Colonic mucosa (tissue), 4 donors: Measurements from ENCODE around the gene PSG7. TPM values are rescaled to one million over a fixed set of nuclear protein-coding genes. Genes with fewer than 3 reads are reported as not detected.
"Not testable (repeated sequence)": the region's sequence is repeated elsewhere in the genome, so short reads cannot be mapped to it uniquely, and the experiment has no call there.

Experiments used
- DNase-seq: peaks from one replicate; pipeline ENCODE4 v3.0.0-alpha.2; 2020
- H3K27ac ChIP-seq: fragments of 200-600 bp; one replicate; pipeline ENCODE4 v1.8.0; 2021
- H3K27me3 ChIP-seq: fragments of 200-600 bp; one replicate; pipeline ENCODE4 v1.8.0; 2021
- H3K36me3 ChIP-seq: fragments of 200-600 bp; one replicate; pipeline ENCODE4 v1.8.0; 2021
- H3K4me1 ChIP-seq: fragments of 200-600 bp; one replicate; pipeline ENCODE4 v1.8.0; 2021; ENCODE audit warnings: mild to moderate bottlenecking
- H3K4me3 ChIP-seq: fragments of 200-600 bp; one replicate; pipeline ENCODE4 v1.8.0; 2021
- H3K9ac ChIP-seq, 2 donors: one replicate each; pipeline ENCODE4 v1.7.0; 2013; ENCODE audit warnings: control low read depth in 2 of 2, low read depth in 2 of 2, low read length in 2 of 2
- H3K9me3 ChIP-seq: fragments of 200-600 bp; one replicate; pipeline ENCODE4 v1.8.0; 2021
- CTCF ChIP-seq: fragments of 200-600 bp; IDR thresholded peaks from one replicate; pipeline ENCODE4 v1.8.0; 2022; ENCODE audit warnings: antibody characterized with exemption, mild to moderate bottlenecking
- intact Hi-C: fragments of 100-400 bp; cut with DNase I; formaldehyde crosslinking; loops from one replicate; pipeline ENCODE4 v1.14.1; 2022
- total RNA-seq, 2 donors: library from RNA; stranded (reverse); fragmentation: NEBNext Ultra II Directional in 1 of 2; extraction: Animal tissue kit (Norgen Biotek cat#: 25700) in 1 of 2; gene quantifications; one replicate each; pipeline ENCODE4 v1.2.1, GENCODE V29; 2021
- donor health status: healthy.
- donor health status: DM: no; HTN: no; CAD: no.
- donor health status: DM: no; HTN: no; CAD: no.

The PSG7 gene
- total RNA-seq, 2 donors from 2014 or later = not detected

GRCh38 chr19:42919757-42920079 lies 17.3 kb downstream of the PSG7 start:
- no peak for DNase-seq
- Histone ChIP-seq H3K27ac (no peak overlapping the region), H3K4me1 (no peaks in the 10 kb centered on the region), H3K36me3 (no peaks in the 10 kb centered on the region), H3K4me3 (no peak overlapping the region), H3K27me3 (no peaks in the 10 kb centered on the region), H3K9me3 (no peaks in the 10 kb centered on the region), H3K9ac (no peak overlapping the region)
- no peak for TF ChIP-seq CTCF
- intact Hi-C loops = no loop called here

DNA sequence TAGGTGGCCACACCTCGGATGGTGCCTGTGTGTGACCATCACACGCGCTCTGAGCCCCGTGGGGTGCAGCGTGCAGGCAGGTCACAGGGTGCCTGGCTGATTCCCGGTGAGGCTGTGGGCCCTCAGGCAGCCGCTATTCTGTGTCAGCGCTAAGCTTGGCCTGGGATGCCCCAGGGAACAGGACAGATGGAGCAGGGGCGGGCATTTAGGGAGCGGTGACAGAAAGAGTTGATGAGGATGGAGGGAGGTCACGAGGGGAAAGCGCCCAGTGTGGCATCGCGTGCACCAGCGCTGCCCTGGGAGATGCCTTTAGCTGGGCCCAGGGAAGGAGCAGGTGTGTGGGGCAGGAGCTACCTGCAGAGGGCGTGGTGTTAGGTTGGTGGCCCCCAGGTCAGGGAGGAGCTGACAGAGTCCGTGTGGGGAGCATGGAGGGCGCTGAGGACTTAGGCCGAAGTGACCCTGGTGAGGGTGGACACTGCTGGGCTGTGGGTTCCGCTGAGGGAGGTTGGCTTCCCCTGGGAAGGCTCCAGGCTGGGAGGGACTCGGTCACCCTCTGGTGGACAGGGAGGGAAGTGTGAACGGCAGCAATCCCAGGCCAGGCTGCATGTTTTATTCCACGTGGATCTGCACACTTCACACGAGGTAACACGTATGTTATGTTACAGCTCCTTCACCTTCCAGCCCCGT lies 17.8 kb downstream of the PSG7 start:
- H3K27ac ChIP-seq, H3K9me3 ChIP-seq, H3K4me3 ChIP-seq, H3K36me3 ChIP-seq, intact Hi-C loops, H3K27me3 ChIP-seq, H3K9ac ChIP-seq, DNase-seq, H3K4me1 ChIP-seq: not testable (repeated sequence)

DNA sequence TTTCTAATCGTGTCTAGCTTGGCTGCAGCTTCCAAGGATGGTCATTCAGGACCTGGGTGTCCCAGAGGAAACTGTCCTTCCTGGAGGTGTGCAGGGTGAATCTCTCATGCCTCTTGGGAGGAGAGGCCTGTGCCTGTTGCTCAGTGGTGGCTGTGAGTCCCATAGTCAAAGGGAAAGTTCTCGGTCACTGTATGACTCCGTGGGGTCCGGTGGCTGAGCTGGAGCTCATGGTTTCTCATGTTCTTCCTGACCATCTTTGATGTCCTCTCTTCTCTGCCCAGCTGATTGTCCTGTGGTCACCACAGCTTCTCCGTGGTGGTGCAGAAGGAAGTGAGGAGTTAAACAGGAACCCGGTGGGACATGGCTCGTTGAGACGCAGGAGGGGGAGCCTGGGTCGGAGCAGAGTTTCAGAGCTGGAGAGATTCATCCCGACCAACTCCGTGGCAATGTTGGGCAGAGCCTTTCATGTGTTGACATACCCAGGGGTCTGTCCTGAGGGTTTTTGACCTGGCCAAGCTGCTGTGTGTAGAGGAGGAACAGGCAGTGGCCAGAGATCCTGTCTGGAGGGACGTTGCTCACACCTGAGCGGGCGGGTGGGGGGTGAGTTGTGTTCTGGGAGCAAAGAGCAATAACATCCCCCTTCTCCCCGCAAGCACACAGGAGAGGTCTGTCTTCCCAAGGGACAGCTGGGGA lies 18.5 kb downstream of the PSG7 start:
- H3K9ac ChIP-seq, H3K27ac ChIP-seq, DNase-seq, intact Hi-C loops, H3K4me3 ChIP-seq, H3K9me3 ChIP-seq, H3K36me3 ChIP-seq, H3K4me1 ChIP-seq, H3K27me3 ChIP-seq: not testable (repeated sequence)

GRCh38 chr19:42917634-42918033 lies 19.4 kb downstream of the PSG7 start, which contains the start of gene PSG6:
PSG6 (minus strand) TSS chr19:42917894; CDS start chr19:42917792, 102 bp downstream.
- H3K27ac ChIP-seq, H3K4me1 ChIP-seq, H3K27me3 ChIP-seq, H3K9ac ChIP-seq, DNase-seq, H3K9me3 ChIP-seq, H3K4me3 ChIP-seq, H3K36me3 ChIP-seq, intact Hi-C loops: not testable (repeated sequence)

DNA sequence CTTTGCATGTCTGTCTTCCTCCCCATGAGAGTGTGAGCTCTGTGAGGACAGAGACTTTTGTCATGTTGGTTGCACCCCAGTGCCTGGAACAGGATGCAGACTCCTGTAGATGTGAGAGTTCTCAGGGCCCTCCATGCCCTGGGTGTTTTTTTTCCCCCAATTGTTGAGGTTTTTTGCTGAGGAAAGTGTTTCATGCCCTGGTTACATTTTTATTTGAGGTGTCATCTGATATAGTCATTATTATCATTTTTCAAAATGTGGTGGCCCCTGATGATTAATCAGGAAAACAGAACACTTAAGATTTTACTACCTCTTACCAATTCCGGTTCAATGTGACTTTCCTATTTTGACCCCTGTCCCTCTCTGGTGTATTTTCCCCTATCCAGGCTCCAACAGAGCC lies 20.1 kb downstream of the PSG7 start:
- H3K36me3 ChIP-seq, DNase-seq, H3K9ac ChIP-seq, H3K27ac ChIP-seq, intact Hi-C loops, H3K4me3 ChIP-seq, H3K27me3 ChIP-seq, H3K9me3 ChIP-seq, H3K4me1 ChIP-seq: not testable (repeated sequence)

- DNase-seq, H3K4me3 ChIP-seq, H3K36me3 ChIP-seq, intact Hi-C loops, H3K9me3 ChIP-seq, H3K4me1 ChIP-seq, H3K27ac ChIP-seq, H3K9ac ChIP-seq, H3K27me3 ChIP-seq: not testable (repeated sequence)
Observed at GRCh38 chr19:42913516-42913915, 23.5 kb downstream of the PSG7 start.

DNA sequence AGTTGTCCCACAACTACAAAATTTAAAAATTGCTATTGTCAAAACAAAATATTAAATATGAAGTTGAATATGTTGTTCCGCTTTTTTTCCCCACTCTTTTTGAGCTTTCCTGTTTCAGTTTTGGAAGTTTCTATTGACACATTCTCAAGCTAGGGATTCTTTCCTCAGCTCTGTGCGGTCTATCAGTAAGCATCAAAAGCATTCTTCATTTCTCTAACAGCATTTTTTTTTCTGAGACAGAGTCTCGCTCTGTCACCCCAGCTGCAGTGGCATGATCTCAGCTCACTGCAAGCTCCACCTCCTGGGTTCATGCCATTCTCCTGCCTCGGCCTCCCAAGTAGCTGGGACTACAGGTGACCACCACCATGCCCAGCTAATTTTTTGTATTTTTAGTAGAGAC lies 24.1 kb downstream of the PSG7 start:
- DNase-seq, H3K36me3 ChIP-seq, H3K27ac ChIP-seq, H3K9me3 ChIP-seq, intact Hi-C loops, H3K27me3 ChIP-seq, H3K9ac ChIP-seq, H3K4me3 ChIP-seq, H3K4me1 ChIP-seq: not testable (repeated sequence)

DNA sequence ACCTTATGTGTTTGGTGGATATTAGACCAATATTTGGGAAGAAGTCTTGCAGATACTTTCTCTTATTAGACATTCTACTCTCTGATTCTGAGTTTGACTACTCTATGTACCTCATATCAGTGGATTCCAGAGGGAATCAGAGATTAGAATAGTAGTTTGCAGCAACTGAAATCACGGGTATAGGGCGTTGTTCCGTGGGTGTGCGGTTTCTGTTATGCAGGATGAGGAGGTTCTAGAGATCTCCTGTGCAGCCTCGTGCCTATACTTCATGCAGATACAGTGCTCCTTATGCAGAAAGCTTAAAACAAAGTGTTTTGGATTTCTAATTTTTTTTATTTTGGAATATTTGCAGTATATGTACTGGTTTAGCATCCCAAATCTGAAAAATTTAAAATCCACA lies 25.3 kb downstream of the PSG7 start:
- H3K27me3 ChIP-seq, H3K4me1 ChIP-seq, H3K36me3 ChIP-seq, H3K9me3 ChIP-seq, intact Hi-C loops, H3K27ac ChIP-seq, H3K9ac ChIP-seq, DNase-seq, H3K4me3 ChIP-seq: not testable (repeated sequence)

- H3K27me3 ChIP-seq, intact Hi-C loops: not testable (repeated sequence)
Observed at GRCh38 chr19:42906162-42906561, 30.8 kb downstream of the PSG7 start.

GRCh38 chr19:42900561-42900960 lies 36.4 kb downstream of the PSG7 start:
- intact Hi-C loops, DNase-seq, H3K27me3 ChIP-seq, H3K4me3 ChIP-seq, H3K9me3 ChIP-seq, H3K27ac ChIP-seq, H3K4me1 ChIP-seq, H3K36me3 ChIP-seq, H3K9ac ChIP-seq: not testable (repeated sequence)

More at GRCh38 chr19:42906162-42906561, 30.8 kb downstream of the PSG7 start:
- not testable (repeated sequence) for H3K4me1 ChIP-seq, H3K4me3 ChIP-seq, H3K9me3 ChIP-seq, H3K27ac ChIP-seq, H3K9ac ChIP-seq, H3K36me3 ChIP-seq, DNase-seq

GRCh38 chr19:42899674-42900073 lies 37.3 kb downstream of the PSG7 start:
- H3K9me3 ChIP-seq, DNase-seq, H3K4me1 ChIP-seq, H3K27ac ChIP-seq, H3K27me3 ChIP-seq, H3K4me3 ChIP-seq, intact Hi-C loops, H3K9ac ChIP-seq, H3K36me3 ChIP-seq: not testable (repeated sequence)

GRCh38 chr19:42899110-42899509 lies 37.9 kb downstream of the PSG7 start:
- H3K9ac ChIP-seq, H3K4me3 ChIP-seq, H3K27ac ChIP-seq, intact Hi-C loops, H3K27me3 ChIP-seq, H3K36me3 ChIP-seq, DNase-seq, H3K4me1 ChIP-seq, H3K9me3 ChIP-seq: not testable (repeated sequence)

- H3K9ac ChIP-seq, H3K9me3 ChIP-seq, H3K36me3 ChIP-seq, H3K4me3 ChIP-seq, intact Hi-C loops, H3K27ac ChIP-seq, H3K27me3 ChIP-seq, H3K4me1 ChIP-seq, DNase-seq: not testable (repeated sequence)
Observed at GRCh38 chr19:42898656-42899055, 38.4 kb downstream of the PSG7 start.
